H4 (cell line): Measurements from ENCODE around the gene TCF7L2. TPM values are rescaled to one million over a fixed set of nuclear protein-coding genes. Genes with fewer than 3 reads are reported as not detected.
"Not testable (repeated sequence)": the region's sequence is repeated elsewhere in the genome, so short reads cannot be mapped to it uniquely, and the experiment has no call there.

Experiments used
- DNase-seq: peaks from one replicate; pipeline ENCODE4 v3.0.0-alpha.2; 2015; ENCODE audit warnings: low spot score
- total RNA-seq: library from RNA; depleted of rRNA; stranded (reverse); fragments of >200 nt; shearing (Covaris generic); gene quantifications from 2 replicates; pipeline ENCODE4 v1.2.3, GENCODE V29; 2014

The TCF7L2 gene
- total RNA-seq, 1 experiment from 2014 or later, result 3.4 TPM

DNA sequence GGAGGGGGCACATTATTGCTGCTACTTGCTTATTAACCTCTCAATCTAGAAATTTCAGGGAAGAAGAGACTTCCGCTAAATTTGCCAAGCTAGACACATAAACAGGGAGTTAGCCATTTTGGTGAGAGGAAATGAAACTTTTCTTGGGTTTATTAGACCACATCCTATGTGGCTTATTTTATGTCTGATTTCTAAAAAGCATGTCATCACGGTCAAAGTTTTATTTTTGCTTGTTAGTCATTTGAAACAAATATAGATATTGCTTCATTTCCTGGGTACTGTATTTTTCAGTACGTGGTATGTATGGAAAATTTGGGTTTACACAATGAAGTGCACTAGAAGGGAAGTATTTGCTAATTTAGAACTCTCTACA, 144.1 kb downstream of the TCF7L2 start:
- peak; percentile 49 for DNase-seq

DNA sequence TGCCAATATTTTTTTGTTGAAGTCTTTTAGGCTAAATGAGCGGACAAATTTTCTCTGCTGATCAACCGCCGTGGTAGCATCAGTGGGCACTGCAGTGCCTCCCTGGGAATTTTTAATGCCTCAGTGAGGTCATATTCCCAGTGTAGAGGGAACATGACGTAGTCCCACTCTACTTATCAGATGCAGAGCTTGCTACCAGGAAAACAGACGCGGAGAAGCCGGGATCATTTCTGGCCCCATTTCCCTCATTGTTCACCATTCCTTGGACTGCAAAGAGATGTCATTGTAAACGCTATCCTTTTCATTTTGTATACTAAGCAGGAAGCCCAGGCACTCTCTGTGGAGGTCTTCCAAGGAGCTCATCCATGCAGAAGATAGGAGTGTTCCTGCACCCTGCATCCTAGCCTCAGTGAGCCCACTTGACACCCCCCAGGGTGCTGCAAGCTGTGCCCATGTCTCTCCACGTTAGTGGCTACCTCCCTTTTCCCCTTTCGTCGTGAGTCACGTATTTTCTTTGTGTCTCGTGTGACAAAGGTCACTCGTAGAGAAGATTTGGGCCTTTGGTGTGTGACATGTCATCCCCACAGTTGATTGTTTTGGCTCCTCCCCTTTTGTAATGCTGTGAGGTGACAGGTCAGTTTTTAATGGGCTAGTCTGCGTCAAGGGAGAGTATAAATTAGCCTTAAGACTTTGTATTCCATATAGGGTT, 145.5 kb downstream of the TCF7L2 start:
- DNase-seq, result no peak

DNA sequence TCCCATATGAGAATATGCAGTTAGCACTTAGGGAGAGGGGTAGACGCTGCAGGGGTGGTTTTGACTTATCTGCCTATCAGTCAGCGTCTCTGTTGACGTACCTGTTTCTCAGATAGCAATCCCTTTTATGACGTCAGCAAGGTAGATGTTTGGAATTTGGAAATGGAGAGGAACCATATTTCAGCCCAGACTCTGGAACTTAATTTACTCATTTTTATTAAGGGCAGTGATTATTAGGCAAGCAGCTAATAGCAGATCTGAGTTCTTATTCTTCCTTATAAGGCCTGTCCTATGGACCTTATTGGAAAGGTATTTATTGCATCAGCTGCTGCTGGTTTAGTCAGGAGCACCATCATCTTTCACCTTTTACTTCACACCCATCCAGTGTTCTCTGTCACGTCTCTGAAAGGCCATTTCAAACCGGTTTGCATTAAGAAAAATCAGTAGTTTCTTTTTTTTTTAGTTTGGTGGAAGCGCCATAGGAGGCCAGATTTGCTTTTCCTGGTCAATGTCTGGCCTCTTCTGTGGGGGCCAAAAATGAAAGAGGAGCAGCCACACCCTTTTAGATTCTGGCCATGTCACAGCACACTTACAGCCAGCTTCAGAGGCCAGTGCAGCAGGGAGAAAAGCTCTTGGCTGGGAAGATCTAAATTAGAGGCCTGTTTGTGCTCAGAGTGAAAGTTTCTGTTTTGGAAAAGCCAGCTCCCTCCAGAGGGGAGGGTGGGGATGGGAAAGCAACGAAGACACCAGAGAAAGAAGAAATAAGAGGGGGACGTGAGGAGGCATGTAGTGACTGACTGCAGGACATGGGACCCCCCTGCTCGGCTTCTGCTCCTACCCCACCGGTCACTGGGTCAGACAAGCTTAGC, 146.3 kb downstream of the TCF7L2 start:
- no peak for DNase-seq

DNA sequence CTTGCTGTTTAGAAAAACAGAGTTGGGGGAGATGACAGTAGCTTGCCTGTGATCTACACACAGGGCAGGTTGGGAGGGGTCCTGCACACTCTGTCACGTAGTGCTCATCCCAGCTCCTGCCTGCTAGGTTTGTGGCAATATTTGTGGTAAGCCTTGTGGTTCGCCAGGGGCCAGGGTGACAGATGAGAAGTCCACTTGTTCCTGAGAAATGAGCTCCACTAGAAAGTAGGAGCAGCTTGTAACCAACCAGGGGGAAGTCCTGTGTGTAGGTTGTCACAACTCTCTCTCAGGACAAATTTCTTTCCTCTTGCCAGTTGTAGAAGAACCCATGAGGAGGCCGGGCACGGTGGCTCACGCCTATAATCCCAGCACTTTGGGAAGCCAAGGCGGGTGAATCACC, 147.0 kb downstream of the TCF7L2 start:
- DNase-seq, result no peak

DNA sequence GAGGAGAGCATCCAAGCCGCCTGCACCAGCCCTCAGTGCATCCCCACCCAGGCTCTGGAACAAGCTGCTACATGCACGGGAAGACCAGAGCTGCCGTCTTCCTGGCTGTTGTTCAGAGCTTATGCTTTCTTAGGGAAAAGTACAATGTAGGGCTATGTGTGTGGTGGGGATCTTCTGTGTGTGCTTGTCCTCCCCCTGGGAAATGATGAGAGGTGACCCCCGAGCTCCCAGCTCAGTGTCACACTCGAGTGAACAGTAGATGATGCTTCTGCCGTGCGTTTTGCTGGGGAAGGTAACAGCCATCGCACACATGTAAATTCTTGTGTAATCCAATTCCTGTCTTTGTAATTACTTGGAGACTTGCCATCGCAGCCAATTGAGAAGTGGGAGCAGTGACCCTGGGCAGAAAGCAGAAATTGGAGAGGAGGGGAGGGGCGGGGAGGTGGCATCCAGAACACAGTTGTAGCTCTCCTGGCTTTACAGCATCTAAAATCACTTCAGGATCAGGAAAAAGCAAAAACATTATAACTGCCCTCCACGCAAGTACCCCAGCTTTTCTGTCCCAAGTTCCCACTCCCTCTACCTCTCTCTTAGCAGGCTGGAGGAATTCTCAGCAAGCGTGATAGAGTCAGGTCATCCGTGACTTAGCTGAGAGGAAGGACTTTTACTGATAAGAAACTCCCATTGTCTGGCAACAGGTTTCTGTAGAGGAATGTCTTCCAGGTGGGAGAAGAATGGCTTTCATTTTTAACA, 149.6 kb downstream of the TCF7L2 start:
- no peak for DNase-seq

DNA sequence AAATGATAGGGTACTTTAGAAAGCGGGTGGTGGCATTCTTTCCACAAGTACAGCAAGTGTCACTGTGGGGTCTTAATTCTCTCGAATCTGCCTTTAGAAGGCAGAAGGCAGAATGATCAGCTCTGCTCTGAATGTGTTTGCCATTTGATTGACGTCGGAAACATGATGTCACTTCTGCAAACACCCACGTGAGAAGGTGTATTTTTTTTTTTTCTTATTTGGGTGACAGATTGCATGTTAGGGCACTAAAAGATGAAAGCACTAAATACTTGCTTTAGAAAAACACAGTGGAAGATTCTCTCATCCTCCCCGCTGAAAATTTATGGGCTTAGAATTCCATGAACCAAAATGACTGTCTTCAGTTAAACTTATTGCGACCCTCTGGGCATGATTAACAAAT, 150.2 kb downstream of the TCF7L2 start:
- DNase-seq, result no peak

DNA sequence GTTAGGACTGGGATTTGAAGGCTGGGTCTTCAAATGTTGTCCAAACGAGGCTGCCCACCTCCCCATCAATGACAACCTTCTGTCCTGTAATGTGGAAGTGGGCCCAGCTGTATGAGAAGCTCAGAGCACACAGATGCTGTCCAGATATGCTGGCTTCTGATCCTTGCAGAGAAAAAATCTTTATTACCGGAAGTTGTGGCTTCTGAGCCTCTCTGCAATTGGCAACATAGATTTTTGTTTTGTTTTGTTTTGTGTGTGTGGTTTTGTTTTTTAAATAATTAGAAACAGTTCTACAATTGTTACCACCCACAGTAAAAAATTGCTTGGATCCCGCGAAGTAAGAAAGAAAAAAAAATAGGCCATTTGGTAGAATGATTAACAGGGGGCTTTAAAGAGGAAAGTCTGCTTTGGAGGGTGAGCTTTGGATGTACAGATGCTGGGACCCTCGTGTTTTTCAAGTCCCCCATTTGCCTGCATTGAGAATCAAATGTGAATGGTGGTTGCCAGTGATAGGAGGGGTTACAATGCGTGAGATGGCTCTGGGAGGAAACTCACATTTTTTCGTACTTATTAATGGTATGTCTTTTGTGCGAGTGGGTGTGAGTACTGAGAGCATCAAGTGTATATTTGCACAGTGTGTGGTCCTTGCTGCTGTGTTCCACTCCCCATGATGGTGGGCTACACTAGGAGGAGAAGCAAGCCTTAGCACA, 153.2 kb downstream of the TCF7L2 start:
- peak; percentile 46 for DNase-seq

DNA sequence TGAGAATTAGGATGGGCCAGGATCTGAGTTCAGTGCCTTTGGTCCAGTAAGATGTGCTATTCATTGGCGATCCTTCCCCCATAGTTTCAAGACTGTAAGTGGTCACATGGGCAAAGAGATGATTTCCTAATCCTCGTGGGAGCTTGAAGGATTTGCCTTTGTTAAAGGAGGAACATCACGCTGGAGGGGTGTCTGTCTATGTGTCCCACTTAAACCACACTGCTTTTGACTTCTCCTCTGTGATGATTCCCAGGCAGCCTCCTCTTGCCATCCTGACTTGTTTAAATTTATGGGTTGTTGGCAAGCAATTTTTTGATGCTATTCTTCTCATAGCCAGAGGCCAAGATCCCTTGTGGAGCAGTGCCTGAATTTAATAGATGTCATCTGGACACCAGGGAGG, 154.0 kb downstream of the TCF7L2 start:
- DNase-seq, result no peak

DNA sequence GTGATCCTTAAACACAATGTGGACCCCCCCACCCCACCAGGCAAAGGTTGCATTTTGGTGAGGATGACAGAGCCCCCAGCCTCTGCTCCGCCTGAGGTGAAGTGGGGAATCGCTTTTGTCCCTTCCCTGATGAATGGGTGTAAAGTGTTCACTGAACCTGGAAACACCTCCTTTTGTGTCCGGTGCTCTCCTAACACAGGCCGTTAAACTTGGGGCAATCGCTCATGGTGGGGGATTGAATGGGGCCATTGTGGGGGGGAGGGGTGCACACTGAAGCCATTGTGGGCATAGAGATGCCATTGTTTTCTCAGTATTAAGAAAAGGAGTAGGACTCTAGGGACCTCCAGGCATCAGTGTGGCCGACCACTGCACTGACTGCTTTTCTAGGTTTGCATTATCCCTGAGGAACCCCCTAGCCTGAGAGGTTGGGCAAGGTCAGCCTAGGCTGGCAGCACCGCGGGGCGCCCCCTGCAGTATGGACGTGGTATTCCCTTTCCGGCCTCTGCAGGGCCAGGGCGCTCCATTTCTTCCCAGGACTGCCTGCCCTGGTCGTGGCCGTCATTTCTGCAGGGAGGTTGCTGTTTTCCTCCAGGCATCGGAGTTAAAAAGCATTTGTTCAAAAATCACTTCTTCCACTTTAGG, 158.3 kb downstream of the TCF7L2 start:
- no peak for DNase-seq

DNA sequence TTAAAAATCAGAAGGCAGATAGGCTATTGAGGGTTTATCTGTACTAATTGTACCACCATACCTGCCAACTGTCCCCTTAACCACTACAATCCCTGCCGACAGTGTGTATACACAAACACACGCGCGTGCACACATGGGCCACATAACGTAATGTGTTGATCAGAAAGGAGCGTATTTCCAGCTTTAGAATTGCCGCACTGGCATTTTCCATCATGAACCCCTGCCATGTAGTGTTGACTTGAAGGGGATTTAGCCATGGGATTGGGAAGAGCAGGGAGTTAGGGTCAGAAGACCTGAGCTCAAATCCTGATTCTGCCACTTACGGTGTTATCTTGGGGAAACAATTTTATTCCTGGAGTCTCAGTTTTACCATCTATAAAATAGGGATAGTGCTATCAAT, 158.9 kb downstream of the TCF7L2 start:
- no peak for DNase-seq

DNA sequence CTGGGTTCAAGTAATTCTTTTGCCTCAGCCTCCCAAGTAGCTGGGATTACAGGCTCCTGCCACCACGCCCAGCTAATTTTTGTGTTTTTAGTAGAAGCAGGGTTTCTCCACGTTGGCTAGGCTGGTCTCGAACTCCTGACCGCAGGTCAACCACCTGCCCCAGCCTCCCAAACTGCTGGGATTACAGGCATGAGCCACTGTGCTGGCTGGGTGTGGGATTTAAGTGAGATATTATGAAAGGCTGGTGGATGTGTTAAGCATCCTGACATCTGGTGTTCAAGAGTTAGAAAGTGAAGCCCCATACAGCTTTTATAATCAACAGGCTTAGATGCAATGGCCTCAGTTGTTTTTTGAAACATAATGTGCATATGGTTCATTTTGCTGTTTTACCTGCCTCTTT, 159.4 kb downstream of the TCF7L2 start:
- DNase-seq, result not testable (repeated sequence)

DNA sequence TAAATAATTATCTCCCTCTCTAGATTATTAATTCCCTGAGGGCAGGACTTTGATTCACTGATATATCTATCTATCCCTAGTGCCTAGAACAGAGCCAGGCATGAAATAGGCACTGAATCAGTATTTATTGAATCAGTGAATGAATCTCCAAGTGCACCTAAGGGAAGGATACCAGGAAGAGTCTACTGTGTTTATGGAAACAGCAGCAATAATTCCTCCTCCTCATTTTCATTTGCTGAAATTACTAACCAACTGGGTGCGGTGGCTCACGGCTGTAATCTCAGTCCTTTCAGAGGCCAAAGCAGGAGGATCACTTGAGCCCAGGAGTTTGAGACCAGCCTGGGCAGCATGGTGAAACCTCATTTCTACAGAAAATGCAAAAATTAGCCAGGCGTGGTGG, 161.2 kb downstream of the TCF7L2 start:
- no peak for DNase-seq

DNA sequence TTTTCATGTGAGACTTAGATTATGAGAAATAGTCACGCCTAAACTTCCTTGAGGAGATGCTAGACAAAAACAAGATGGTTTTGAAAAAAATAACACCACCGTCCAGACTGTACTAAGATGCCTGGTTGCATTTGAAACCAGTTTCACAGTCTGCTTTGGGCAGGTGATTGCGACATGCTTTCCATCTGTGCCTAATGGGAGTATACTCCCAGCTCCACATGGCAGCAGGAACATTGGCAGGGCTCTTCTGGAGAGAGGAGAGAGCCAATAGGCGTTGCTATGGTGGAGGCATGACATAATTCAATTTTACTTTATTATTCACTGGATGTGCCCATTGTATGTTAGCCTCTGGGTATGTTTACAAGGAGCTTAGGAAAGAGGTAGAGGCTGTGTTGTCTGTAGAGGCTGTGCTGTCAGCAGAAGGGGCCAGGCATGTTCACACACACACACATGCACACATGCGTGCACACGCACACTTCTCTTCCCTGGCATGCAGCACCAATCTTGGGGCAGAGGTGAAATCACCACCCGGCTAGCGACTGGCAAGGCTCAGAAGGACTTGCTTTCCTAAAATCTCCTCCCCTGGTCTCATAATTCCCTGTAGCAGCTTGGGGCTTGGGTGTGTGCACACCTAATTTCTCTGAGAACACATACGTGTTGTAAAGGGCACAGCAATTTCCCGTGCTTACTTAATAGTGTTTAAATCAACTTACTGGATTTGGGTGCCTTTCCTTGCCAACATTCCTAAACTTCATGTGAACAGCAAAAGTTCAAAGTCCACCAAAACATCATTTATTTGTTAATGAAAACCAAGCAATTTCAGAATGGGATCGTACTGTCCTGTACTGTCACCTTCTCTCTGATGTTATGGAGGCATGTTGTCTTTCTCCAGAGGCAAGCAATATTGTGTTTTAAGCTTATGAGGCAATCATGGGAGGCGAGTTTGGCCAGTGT, 162.1 kb downstream of the TCF7L2 start:
- peak; percentile 70 for DNase-seq

DNA sequence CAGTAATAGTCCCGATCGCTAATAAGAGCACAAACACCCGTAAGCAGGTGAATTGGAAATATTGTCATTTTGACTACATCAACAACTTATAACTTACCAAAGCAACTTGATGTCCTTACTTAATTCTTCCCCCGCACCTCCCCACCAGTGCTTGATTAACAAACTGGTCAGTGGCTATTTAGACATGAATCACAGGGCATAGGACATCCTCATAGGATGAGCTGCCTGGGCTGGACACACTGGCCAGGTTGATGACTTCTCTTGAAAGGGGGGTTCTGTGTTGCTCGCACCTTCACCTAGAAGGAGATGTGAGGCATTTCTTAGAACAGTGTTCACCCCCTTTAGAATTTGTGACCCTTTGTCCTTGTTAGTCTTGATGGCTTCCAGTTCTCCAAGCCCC, 163.2 kb downstream of the TCF7L2 start:
- no peak for DNase-seq

DNA sequence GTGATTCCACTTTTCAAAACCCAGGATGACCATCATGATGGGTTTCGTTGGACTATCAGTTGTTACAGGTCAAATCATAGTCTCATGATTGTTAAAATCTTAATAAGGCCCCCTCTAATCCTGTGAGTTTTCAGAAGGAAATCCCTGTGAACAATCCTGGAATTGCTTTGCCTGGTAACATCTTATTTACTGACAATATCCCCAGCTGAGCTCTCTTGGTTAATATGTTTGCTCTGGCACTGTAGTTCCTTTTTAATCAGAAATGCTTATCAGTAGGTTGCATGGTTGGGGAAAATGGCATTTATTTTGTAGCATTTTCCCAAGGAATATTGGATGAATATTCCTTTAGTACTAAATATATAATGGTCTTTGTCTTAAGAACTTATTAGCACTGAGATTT, 163.9 kb downstream of the TCF7L2 start:
- DNase-seq, result no peak

DNA sequence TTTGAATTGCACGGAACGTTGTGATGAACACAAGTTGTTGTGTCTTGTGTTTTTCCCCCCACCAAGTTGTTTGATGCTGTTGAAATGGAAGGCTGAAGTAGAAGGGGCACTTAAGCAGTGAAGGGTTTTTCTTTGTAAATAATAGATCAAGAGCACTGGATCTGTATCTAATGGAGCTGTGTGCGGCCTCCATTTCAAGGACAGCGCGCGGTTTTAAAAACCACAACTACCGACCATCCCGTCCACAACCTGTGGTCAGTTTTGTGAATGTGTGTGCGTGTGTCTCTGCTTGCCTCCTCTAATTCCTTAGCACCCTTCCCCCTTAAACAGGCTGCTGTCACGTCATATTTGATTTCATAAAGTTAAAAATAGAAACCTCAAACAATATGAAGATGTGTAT, 165.5 kb downstream of the TCF7L2 start:
- DNase-seq, result no peak

DNA sequence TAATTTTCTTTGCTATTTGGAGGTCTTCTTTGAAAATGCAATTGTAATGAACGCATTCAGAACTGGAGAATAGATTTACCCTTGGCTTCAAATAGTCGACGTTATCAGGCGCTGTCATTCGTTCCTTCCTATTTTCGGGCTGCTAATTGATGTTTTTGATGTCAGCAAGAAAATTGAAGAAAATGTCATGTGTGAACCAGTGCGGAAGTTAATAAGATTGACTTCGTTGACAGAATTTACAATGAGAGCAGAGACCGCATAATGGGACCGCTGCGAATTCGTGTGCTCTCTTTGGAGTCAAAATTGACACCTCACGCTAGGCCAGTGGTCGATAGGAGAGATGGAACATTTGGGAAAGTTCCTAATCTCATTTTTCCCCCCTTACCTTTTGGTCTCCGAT, 168.8 kb downstream of the TCF7L2 start:
- DNase-seq, result no peak

DNA sequence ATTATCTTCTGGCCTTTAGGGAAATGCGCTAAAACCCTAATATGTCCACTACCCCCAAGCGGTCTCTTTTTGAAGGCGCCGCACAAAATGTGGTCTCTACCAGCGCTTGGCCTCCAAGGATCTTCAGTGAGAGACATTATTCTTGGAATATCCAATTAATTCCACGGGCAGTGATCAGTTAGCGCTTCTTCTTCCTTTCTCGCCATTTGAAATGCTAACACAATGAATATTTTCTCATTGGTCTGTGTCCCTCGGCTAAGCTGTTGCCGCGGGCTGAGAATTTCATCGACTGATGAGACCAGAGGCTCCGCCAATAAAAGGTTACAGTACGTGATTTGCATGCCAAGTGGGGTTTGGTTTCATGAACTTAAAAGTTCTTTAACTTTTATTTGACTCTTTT, 169.8 kb downstream of the TCF7L2 start:
- no peak for DNase-seq

DNA sequence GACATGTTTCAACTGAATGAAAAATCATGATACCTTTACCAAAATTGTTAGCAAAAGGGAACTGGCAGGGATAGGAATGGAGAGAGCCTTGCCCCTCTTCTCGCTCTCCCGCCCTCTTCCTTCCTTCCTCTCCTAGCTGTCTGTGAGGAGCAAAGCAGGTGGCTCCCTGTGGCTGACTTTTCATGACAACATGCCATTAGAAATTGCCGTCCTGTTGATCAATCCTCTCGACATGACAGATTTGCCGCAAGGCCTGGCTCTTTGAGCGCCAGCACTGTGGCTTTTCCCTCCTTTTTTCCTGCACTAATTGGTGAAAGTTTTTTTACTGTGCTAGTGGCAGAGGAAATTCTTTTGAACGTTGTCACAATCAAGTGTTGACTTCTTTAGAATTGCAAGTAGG, 171.1 kb downstream of the TCF7L2 start:
- DNase-seq, result no peak

DNA sequence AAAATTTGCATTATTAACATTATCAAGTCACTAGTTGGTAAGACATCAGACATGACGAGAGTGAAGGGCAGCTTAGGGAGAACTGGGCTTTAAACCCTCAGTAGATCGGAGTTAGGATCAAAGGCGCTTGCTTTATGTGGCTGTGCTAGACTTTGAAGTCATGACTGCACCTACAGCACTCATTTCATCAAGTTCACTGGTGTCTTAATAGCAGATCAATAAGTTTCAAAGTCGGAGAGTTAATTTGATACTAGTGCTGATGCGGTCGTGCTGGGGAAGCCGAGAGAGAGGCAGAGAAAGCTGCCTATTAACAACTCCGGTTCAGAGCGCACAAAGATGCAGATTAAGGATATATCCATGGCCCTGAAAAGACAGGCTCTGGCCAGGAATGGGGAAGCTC, 172.9 kb downstream of the TCF7L2 start:
- DNase-seq, result no peak
